GM19324 (cell line): ENCODE data around the gene KRT15.

ENCODE experiments used
- ATAC-seq: cut with Tn5 transposase; IDR thresholded peaks from one replicate; pipeline ENCODE4 v1.9.1; 2021; ENCODE audit warnings: mild to moderate bottlenecking, moderate library complexity; ENCODE audit not compliant: unreplicated experiment, low FRiP score

The KRT15 gene

DNA sequence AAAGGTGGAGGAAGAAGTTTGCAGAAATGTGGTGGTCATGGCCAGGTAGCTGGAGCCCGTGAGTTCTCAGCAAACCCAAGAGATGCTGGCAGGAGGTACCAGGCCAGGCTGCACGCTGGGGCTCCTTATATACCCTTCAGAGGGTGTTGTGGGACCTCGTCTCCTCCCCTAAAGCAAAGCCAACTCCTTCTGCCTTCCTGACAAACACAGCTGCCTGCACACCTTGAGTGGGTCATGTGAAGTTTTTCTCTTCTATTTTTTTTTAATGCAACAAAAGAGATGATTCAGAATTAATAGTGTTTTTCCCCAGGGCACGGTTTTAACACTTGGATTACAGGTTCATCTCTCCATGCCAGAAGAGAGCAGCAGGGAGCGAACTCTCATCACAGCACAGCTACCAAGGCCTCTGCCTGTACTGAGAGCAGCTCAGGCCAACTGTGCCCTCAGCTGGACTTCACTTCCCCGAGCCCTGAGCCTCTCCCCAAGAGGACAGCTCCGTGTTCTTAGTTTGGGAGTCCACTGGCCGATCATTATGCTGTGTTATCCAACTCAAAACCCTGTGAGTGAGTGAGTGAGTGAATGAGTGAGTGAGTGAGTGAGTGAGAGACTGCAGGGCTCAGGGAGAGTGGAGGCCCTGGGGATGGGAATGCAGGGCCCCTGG lies at the start of gene KRT15:
TSS of gene KRT15 (minus strand) at position 102 of the 661 bp plus-strand sequence. CDS start at position 39, 63 bp downstream.
- no peak for ATAC-seq

DNA sequence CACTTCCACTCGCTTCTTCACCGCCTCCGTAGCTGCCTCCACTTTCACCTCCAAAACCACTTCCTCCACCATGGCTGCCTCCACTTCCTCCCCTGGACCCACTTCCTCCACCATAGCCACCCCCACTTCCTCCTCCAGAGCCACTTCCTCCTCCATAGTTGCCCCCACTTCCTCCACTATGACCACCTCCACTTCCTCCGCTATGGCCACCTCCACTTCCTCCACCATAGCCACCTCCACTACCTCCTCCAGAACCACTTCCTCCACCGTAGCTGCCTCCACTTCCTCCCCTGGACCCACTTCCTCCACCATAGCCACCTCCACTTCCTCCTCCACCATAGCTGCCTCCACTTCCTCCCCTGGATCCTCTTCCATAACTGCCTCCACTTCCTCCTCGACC lies 48.6 kb upstream of the KRT15 start:
- no peak for ATAC-seq

DNA sequence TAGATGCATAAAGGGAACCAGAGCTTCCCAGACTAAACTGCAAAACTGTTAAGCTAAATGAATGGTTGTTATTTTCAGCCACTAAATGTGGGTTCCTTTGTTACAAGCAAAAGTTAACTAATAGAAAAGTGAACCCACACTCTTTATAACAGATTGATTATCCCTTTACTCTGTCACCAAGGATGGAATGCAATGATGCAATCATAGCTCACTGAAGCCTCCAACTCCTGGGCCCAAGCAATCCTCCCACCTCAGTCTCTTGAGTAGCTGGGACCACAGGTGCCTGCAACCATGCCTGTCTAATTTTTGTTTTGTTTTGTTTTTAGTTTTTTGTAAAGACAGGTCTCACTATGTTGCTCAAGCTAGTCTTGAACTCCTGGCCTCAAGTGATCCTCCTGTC lies 46.6 kb upstream of the KRT15 start:
- no peak for ATAC-seq

DNA sequence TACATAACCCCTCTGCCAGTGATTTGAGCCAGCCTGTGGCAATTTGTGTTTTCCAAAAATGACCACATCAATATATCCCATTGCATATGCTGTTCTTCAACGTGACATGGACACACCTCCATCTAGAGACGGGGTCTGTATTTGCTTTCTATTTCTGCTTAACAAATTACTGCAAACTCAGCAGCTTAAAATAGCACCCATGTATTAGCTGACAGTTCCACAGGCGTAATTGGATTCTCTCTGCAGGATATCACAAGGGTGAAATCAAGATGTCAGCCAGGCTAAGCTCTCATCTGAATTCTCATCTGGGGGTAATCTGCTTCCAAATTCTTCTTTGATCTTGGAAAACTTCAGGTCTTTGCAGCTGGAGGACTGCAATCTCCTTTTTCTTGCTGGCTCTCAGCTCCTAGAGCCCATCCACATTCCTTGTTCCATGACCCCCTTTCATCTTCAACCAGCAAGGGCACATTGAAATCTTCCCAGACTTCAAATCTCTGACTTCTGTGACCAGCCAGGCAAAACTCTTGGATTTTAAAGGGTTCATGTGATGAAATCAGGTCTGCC lies 45.0 kb upstream of the KRT15 start:
- ATAC-seq: no peak

DNA sequence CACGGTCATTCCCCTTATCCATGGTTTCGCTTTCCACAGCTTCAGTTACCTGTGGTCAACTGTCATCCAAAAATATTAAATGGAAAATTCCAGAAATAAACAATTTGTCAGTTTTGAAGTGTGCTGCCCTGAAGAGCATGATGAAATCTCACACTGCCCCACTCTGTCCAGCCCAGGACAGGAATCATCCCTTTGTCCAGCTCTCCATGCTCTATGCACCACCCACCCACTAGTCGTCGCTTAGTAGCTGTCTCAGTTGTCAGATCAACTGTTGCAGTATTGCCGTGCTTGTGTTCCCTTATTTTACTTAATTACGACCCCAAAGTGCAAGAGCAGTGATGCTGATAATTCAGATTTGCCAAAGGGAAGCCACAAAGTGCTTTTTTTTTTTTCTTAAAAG lies 42.9 kb upstream of the KRT15 start:
- no peak for ATAC-seq

DNA sequence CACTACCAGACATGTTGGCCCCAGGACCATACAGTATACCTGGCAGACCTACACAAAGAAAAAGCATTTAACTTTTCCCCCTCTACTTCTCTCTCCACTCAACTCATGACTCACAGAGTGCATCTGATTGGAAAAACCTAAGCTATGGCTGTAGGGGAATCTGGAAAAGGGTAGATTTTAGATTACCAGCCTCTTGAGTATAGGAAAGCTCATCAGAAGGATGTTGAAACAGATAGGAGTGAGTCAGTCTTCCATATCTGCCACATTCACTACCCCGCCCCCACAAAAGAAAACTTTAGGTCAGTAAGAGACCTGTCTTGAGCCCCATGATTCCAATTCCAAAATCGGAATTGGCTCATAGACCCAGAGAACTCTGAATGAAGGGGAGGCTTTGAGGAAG lies 40.9 kb upstream of the KRT15 start:
- ATAC-seq: no peak

DNA sequence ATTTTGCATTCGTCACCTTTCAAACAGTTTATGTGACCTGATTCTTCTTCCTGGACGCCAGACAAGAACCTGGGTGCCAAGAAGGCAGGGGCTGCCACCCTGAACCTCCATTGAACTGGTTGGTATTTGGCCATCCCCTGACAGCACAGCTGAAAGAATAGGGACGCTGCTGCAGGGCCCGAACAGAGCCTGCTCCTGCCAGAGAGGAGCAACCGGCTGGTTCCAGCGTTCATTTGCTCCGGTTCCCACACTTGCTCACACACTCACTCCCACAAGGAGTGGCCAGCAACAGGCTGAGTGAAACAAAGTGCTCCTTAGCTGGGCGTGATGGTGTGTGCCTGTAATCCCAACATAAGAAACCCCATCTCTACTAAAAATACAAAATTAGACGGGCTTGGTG lies 38.2 kb upstream of the KRT15 start:
- ATAC-seq: no peak

DNA sequence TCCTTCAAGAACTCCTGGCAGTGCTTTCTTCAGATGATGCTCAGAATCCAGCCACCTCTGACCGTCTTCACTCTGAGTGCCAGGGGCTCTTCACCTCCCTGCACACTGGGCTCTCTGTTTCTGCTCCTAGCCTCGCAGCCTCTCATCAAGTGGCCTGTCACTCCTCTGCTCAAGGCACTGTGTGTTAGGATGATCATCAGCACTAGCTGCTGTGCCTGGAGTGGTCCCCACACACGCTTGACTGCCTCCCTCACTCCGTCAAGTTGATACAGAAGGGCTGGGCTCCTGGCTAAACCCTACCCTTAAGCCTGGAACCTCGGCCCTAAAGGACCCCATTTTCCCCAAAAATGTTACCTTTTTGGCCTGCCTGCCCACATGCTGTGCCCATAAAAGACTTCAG lies 37.6 kb upstream of the KRT15 start:
- no peak for ATAC-seq

DNA sequence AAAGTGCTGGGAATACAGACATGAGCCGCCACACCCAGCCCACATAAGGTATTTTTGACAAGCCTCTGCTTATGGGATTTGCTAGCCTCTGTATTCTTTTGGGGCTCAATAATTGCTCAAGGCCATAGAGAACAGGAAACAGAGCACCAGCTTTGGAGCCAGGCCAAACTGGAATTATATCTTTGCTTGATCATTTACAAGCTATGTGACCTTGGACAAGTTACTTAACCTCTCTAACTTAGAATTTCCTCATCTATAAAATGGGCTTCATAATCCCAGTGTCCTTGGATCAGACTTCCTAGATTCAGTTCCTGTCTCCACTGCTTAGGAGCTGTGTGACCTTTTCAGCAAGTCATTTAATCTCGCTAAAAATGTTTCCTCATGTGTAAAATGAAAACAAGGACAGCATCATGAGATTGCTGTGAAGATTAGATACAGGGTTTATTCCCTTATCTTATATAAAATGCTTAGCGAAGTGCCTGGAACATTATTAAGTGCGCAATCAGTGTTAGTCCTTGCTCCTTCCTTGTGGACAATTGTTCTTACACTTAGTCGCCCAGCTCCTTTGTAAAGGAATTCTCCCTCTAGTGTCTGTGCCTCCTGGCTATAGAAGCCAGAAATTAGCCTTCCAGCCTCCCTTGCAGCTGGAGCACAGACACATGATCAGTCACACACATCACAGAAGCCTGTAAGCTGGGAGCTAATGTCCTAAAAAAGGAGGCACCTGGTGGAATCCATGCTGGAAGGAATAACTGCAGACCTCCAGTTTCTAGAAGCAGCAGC lies 36.6 kb upstream of the KRT15 start:
- ATAC-seq: no peak

DNA sequence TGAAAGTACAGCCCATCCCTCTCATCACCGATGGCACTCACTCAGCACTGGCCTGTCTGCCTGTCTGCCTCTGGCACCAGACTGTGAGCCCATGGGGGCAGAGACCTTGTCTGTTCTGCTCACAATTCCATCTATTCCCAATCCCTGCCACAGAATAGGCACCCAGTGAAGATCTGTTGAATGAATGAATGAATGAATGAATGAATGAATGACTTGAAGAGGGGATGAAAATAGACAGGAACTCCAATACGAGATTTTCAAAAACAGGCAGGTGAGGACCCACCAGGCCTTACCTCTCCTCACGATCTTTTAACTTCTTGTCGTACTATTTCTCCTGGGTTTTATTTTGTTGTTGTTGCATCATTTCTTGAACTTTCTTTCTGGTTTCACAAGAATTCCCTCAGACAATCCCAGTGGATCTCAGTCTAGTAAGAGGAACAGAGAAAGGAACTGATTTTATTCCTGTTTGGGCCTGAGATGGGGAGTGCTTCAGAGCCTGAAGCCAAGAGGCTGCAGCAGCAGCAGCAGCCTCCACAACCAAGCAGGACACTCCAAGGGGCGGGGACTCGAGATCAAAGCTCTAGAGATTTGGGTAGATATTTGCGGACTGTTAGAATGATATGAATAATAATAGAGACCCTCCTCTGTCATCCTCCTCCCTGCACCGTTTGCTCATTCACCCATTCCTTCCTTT lies 35.4 kb upstream of the KRT15 start:
- no peak for ATAC-seq

DNA sequence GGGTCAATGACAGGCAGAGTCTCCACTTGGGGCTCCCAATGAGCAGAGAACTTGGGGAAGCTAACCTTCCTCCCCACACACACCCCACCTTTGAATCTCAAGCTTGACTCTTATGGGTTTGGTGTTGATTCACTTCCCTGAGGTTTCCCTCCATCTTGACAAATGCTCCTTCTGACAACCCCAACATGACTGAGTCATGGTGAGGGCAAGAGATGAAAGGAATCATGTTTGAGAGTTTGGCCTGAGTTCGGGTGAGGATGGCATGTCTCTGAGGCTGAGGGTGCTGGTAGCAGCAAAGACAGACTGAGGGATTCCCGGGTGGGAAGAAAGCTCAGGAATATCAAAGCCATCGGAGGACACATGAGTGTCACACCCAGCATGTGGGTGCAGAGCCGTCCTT lies 34.5 kb upstream of the KRT15 start:
- no peak for ATAC-seq

DNA sequence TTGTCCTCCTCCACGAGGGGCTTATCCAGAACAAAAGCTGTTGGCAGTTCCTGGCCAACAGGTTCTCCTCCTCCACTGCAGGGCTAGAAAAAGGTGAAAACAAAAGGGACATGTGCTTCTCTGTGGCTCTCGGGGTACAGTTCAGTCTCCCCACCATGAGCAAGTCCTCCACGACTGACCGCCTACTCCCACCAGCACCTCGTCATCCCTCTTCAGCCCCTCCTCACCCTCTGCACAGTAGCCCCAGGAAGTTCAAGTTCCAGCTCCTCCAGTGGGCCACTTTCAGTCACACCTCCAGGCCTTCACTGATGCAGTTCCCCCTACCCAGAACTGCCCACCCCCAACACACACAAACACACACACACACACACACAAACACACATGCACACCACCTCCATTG lies 33.8 kb upstream of the KRT15 start:
- no peak for ATAC-seq

DNA sequence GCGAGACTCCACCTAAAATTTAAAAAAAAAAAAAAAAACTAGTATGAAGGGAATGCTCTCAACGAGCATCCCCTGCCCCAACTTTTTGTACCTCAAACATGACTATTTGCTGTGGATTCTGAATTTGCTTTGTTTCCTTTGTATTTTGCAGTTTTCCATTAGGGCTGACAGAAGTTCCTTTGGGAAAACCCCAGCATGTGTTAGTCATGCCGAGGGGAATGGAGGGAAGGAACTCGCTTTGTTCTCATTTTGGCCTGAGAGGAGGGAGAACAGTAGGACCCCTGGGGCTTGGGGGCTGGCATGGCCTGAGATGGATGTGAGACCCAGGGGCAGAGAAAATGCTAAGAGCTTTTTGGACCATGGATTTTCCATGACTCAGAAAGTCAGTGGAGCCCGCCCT lies 32.7 kb upstream of the KRT15 start:
- no peak for ATAC-seq

DNA sequence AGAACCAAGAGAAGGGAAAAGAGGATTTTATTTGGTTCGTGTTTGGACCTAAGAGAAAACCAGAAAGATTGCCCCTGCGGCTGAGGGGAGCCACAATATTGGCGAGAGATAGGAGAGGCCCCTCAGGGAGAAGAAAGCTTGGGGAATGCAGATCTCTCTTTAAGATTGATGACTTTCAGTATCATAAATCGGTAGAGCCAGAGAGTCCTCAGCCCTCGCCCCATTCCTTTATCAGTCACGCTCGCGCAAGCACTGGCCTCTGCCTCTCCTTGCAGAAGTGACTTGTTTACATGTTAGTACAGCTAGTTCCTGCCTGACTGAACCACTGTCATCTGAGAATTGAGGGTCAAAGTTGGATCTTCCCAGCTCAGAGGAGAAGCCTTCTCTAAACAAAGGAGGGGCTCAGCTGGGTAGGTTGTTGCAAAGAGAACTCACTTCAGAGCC lies 30.9 kb upstream of the KRT15 start:
- no peak for ATAC-seq

DNA sequence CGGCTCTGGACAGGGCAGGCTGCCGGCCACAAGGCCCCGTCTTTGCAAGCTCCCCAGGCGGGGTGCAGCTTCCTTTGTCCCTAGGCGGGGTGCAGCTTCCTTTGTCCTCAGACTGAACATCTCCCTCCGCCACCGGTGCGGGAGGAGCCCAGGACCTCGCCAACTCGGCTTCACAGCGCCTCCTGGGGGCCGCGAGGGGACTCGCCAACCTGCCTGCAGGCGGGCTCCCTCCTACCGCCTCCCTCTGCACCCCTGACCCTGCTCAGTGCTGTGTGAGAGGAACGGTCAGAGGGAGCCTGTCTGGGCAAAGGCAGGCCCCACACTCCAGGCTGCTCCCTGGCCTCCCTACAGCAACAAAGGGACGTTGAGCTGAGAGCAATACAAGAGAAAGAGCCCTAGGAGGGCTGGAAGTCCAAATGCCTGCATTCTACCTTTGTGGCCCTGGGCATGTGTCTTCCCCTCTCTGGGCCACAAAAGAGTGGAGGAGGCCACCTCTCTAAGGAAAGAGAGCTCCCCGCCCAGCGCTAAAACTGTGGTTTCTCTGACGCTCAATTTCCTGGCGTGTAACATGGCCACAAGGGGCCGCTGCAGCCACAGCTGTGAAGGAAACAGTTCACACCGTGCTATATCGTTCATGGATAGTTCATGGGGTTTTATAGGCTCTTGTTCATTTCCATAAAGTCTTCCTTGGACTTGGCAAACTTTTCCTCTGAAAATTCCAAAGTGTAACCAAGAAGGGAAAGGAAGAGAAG lies 30.3 kb upstream of the KRT15 start:
- ATAC-seq: no peak

DNA sequence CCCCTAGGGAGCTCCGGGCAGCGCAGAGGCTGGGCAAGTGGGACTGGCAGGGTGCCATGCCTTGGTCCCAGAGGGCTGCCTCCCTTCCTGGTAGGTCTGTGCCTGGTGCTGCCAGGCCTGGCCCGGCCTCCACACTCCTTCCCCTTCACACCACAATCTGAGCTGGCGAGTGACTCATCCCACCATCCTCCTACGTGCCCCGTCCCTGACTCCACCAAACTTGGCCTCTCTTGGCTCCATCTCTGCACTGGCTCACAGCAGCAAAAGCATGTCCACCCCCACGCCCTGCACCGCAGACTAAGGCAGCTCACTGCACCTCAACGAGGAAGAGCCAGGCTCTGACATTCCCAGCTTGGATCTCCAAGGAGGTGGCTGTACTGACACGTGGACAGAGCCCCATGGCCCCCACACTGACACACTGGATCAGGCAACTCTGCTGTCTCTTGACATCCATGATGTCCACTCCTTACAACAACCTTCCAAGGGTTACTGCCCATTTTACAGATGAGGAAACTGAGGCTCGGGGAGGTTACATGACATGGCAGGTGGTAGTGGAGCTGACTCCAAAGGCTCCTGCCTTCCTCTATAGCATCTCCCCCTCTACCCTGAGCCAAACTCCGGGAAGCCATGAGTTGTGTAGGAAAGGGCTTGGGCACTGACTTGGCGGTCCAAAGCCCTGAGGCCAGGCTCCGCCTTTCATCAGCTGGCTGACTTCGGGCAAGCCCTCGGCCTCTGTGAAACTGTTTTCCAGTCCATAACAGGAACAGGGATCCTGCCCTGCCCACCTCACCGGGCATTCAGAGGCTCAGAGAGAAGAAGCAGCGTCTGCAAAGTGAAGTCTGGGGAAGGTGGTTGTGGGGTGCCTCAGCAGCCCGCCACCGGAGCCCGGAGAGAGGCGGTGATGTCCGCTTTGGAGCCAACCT lies 29.5 kb upstream of the KRT15 start:
- no peak for ATAC-seq

DNA sequence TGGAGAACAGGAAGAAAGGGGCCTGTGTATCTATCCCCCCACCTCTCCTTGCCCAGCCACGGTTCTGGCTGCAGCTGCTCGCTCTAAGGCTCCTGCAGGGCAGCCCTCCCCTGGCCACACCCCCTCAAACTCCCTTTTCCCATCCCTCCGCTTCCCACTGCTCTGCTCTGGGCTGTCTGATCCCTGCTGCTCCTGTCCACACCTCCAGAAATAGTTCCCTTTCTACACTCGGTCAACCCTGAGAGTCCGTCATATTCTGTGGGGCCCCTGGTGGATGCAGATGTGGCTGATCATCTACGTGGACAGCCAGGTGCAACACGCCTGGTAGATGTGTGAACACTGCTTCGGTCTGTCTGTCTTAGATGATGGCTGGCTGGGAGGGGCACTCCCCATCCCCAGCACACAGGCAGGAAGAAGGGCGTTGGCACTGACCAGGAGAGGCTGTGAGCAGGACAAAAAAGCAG lies 28.7 kb upstream of the KRT15 start:
- ATAC-seq: no peak

DNA sequence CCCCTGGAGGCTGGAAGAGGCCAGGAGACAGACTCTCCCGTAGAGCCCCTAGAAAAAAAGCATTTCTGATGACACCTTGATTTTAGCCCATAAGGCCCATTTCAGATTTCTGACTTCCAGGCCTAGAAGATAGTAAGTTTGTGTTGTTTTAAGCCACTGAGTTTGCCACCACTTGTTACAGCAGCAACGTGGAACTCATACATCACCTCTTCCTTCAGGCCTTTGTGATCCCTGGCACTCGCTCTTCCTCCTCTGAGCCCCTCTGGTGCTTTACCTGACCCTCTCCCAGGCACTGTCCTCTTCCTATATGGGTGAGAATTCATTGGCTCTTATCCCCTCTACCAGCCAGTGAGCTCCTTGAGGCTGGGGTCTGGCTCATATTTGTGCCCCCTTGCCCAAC lies 28.1 kb upstream of the KRT15 start:
- ATAC-seq: no peak

DNA sequence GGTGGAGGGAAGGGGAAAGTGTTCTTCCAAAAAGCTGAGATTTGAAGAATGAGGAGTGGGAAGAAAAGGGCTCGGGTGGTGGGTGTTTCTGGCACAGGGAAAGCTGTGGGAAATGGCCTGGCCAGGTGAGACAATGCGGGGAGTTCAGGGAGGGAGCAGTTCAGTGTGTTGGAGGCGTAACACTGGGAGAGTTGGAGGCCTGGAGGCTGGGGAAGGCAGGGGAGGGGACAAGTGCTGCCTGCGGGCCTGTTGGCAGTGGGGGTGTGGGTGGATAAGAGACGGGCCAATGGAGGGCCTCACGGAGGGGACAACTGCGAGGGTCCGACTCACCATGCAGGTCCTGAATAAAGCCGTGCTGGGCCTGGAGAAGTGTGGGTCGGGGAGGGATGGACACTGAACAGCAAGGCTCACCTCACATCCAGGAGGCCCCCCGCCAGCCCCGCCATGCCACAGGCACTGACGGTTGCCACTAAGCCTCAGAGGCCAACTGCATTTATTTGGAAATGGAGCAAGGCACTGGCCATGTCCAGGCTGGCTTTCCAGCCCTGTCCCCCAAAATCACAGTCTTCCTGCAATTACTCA lies 27.2 kb upstream of the KRT15 start:
- ATAC-seq: no peak
